ENCODE results near the gene PDZD2. TPM values are rescaled to one million over a fixed set of nuclear protein-coding genes. Genes with fewer than 3 reads are reported as not detected.

PDZD2 gene
- total RNA-seq, 4 donors from 2014 or later: 6.2 to 21.4 (median 11.8) TPM

GRCh38 chr5:32057187-32058096 lies 418.5 kb downstream of the PDZD2 start:
- H3K4me1 ChIP-seq: no peaks in the 10 kb centered on the region
- intact Hi-C loops (cut with DNase I; ENCODE audit: low total_unique reads): no loop called here
- H3K4me3 ChIP-seq: no peak overlapping the region
- H3K36me3 ChIP-seq: no peaks in the 10 kb centered on the region
- no peak overlapping the region for H3K27ac ChIP-seq
- DNase-seq: no peak
- no peaks in the 10 kb centered on the region for H3K9me3 ChIP-seq
- TF ChIP-seq, protein P1, sequence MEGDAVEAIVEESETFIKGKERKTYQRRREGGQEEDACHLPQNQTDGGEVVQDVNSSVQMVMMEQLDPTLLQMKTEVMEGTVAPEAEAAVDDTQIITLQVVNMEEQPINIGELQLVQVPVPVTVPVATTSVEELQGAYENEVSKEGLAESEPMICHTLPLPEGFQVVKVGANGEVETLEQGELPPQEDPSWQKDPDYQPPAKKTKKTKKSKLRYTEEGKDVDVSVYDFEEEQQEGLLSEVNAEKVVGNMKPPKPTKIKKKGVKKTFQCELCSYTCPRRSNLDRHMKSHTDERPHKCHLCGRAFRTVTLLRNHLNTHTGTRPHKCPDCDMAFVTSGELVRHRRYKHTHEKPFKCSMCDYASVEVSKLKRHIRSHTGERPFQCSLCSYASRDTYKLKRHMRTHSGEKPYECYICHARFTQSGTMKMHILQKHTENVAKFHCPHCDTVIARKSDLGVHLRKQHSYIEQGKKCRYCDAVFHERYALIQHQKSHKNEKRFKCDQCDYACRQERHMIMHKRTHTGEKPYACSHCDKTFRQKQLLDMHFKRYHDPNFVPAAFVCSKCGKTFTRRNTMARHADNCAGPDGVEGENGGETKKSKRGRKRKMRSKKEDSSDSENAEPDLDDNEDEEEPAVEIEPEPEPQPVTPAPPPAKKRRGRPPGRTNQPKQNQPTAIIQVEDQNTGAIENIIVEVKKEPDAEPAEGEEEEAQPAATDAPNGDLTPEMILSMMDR (IDR thresholded peaks at IDR 0.05): no peak
- no peak for TF ChIP-seq POLR2A (IDR thresholded peaks at IDR 0.05)
- no peaks in the 10 kb centered on the region for H3K27me3 ChIP-seq

GRCh38 chr5:32058101-32058500 lies 419.2 kb downstream of the PDZD2 start:
- intact Hi-C loops (cut with DNase I; ENCODE audit: low total_unique reads): no loop called here
- Histone ChIP-seq H3K4me3 (no peak overlapping the region), H3K27ac (no peak overlapping the region), H3K4me1 (no peaks in the 10 kb centered on the region), H3K36me3 (no peaks in the 10 kb centered on the region), H3K9me3 (no peaks in the 10 kb centered on the region), H3K27me3 (no peaks in the 10 kb centered on the region)
- DNase-seq: no peak
- TF ChIP-seq POLR2A (IDR thresholded peaks at IDR 0.05): no peak
- TF ChIP-seq, protein P1 (IDR thresholded peaks at IDR 0.05): no peak

- intact Hi-C loops (cut with DNase I; ENCODE audit: low total_unique reads): no loop called here
- DNase-seq: no peak
- TF ChIP-seq, protein P1 (IDR thresholded peaks at IDR 0.05): no peak
- Histone ChIP-seq H3K27ac (no peak overlapping the region), H3K27me3 (no peaks in the 10 kb centered on the region), H3K4me3 (no peak overlapping the region), H3K36me3 (no peaks in the 10 kb centered on the region), H3K9me3 (no peaks in the 10 kb centered on the region), H3K4me1 (no peaks in the 10 kb centered on the region)
Measured at GRCh38 chr5:32058997-32059396, 420.1 kb downstream of the PDZD2 start.

DNA sequence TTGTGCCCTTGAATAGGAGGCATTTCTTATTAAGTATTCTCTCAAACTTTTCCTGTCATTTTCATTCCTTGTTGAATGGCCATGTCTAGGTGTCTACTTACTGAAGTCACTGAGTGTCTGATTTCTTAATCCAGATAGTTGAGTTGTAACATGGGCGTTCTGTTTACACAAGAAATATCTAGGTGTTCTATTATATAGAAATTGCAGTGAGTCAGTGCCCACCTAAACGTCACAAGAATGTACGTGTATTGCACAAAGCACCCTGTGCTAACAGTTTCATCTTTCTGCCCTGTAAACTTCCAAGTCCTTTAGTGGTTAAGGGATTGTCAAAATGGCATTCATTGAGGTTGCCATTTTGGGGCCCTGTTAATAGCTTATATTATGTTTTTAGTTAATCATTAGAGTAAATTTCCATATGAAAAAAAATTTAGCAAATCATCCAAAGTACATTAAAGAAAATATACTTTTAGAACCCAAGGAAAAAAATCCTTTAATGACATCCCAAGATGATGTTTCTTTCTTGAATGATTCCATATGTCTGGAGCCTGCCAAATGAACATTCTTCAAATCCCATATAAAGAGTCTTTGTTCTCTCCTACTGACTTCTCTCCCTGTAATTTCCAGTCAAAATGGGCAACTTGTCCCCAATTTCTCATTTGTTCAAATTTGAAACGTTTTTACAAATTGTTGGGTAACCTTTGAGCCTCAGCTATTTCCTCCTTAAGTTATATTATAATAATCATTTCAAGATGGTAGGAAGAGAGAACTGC lies 421.0 kb downstream of the PDZD2 start:
- Histone ChIP-seq H3K4me1 (no peaks in the 10 kb centered on the region), H3K9me3 (no peaks in the 10 kb centered on the region), H3K27ac (no peak overlapping the region), H3K4me3 (no peak overlapping the region), H3K36me3 (no peaks in the 10 kb centered on the region), H3K27me3 (no peaks in the 10 kb centered on the region)
- TF ChIP-seq, protein P1 (IDR thresholded peaks at IDR 0.05): no peak
- no peak for DNase-seq
- intact Hi-C loops (cut with DNase I; ENCODE audit: low total_unique reads): no loop called here

GRCh38 chr5:32061236-32061635 lies 422.3 kb downstream of the PDZD2 start:
- no peak overlapping the region for H3K4me3 ChIP-seq
- H3K36me3 ChIP-seq: no peaks in the 10 kb centered on the region
- H3K27me3 ChIP-seq: no peaks in the 10 kb centered on the region
- intact Hi-C loops (cut with DNase I; ENCODE audit: low total_unique reads): no loop called here
- no peak for DNase-seq
- no peak for TF ChIP-seq POLR2A (IDR thresholded peaks at IDR 0.05)
- TF ChIP-seq, protein P1 (IDR thresholded peaks at IDR 0.05): no peak
- H3K9me3 ChIP-seq: no peaks in the 10 kb centered on the region
- H3K27ac ChIP-seq: no peak overlapping the region
- no peaks in the 10 kb centered on the region for H3K4me1 ChIP-seq
